GM18519 (cell line): ENCODE results near the gene CLEC14A.

Experiments
- ATAC-seq: cut with Tn5 transposase; IDR thresholded peaks from one replicate; pipeline ENCODE4 v1.9.1; 2021; ENCODE audit warnings: mild to moderate bottlenecking, moderate library complexity; ENCODE audit not compliant: unreplicated experiment, low FRiP score

Gene CLEC14A

GRCh38 chr14:38255673-38256532, at the start of gene CLEC14A:
Gene CLEC14A, minus strand, starts transcription at chr14:38256093. Its CDS starts 71 bp downstream, at chr14:38256022.
- ATAC-seq: no peak

DNA sequence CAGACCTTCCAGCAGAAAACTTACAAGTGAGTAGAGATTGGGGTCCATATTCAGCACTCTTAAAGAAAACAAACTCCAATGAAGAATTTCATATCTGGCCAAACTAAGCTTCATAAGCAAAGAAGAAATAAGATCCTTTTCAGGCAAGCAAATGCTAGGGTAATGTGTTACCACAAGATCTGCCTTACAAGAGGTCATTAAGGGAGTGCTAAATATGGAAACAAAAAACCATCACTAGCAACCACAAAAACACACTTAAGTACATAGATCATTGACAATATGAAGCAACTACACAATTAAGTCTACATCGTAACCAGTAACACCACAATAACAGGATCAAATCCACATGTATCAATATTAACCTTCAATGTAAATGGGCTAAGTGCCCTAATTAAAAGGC, 47.1 kb upstream of the CLEC14A start:
- ATAC-seq: no peak

DNA sequence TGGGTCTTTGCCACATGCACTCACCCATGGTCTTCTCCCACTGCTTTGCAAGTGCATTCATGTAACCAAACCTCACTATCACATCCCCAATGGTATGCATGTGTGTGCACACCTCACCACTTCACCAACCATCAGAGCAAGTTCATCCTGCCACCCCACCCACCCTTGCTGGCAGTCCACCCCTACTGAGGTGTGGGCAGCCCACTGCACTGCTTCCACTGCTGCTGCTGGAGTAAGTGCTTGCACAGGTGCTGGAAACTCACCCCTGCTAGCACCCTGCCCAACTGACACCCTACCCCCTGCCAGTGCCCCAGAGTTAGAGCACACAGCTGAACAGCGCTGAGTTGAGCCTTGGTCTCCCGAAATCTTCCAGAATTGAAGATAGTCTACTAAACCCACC, 46.1 kb upstream of the CLEC14A start:
- ATAC-seq: no peak

GRCh38 chr14:38297681-38298080, 41.8 kb upstream of the CLEC14A start:
- no peak for ATAC-seq

GRCh38 chr14:38291681-38292467, 36.0 kb upstream of the CLEC14A start:
- no peak for ATAC-seq

DNA sequence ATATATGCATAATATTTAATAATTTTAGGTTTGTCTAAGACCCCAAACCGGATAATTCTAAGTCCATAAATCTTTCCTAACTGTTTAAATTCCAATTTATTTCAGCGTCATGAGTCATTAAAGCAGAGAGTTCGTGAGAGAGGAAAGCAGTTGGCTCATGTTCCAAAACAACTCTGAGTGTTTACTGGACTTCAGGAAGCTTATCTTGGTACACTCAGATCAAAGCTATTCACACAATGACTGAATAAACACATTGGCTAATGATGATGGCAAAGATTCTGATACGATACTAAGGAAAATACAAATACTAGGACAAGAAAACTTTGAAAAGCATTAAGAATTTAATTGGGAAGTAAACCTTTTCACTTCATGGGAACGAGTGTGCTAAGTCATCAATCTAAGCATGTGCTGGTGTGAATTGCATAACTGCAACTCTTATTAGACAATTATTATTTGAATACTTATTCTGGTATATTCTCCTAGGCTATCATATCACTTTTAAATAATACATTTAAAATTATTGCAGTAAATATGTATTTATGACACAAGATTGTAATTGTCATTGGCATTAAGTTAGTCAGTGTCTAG, 34.8 kb upstream of the CLEC14A start:
- no peak for ATAC-seq

DNA sequence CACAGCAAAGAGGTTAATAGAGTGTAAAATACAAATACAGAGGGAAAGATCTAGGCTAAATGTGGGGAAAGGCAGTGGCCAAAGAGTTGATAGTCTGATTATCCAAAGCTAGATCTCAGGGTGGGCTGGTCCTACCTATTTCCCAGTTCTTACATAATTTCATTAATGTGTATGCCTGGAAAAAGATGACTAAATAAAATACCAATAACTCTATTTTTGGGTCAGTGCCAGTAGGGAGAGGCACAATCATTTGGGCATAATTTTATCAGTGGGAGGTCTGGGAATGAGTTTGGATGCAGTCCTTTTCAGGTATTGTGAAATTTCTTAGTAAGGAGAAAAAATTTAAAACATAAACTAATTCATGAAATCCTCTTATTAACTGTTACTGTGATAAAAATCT, 30.6 kb upstream of the CLEC14A start:
- ATAC-seq: no peak

GRCh38 chr14:38285962-38286361, 30.1 kb upstream of the CLEC14A start:
- ATAC-seq: no peak

GRCh38 chr14:38282936-38283335, 27.0 kb upstream of the CLEC14A start:
- ATAC-seq: no peak

DNA sequence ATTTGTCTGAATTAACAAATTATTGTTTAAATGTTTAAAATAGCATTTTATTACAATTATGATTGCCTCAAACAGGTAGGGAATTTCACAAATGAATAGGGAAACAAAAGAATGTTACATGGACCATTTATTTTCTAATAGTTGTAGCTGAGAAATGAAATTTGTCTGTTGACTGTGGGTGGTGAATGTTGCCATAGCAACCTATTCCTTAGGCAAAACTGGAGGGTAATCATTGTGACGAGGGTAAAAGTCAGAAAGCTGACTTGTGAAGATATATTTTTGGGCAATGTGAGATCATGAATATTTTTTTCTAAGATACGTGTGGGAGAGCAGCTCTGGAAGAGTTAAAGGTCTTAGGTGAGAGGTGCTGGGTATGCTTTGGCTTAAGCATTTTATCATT, 24.2 kb upstream of the CLEC14A start:
- ATAC-seq: no peak

GRCh38 chr14:38279572-38279971, 23.7 kb upstream of the CLEC14A start:
- no peak for ATAC-seq

GRCh38 chr14:38278035-38278434, 22.1 kb upstream of the CLEC14A start:
- no peak for ATAC-seq

- ATAC-seq: no peak
Measured at GRCh38 chr14:38262844-38263243, 7.0 kb upstream of the CLEC14A start.

- ATAC-seq: no peak
Measured at GRCh38 chr14:38261620-38262019, 5.7 kb upstream of the CLEC14A start.

- ATAC-seq: no peak
Measured at GRCh38 chr14:38257507-38257906, 1.6 kb upstream of the CLEC14A start.

DNA sequence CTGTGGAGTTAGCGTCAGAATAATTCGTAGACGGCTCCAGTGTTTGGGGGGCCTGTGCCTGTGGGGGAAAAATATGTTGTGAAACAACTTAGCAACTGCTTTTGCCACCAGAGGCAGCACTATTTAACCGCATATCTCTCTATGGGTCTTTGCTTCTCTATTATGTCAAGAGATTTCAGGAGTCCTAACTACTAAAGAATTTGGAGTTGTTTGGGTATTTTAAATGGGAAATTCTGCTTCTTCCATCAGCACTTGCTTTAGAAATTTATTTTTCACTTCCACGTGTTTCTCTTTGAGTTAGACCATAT, 594 bp upstream of the CLEC14A start:
- no peak for ATAC-seq

DNA sequence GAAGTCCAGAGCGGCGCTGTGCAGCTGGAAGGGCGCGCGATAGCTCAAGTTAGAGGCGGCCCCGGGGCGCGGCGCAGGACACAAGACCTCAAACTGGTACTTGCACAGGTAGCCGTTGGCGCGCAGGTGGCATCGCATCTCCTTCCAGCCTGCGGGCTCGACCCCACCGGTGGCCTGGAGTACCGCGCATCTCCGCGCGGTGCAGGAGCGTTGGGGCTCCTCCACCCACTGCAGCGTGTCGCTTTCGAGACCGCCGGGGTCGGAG, 553 bp downstream of the CLEC14A start:
- ATAC-seq: no peak

DNA sequence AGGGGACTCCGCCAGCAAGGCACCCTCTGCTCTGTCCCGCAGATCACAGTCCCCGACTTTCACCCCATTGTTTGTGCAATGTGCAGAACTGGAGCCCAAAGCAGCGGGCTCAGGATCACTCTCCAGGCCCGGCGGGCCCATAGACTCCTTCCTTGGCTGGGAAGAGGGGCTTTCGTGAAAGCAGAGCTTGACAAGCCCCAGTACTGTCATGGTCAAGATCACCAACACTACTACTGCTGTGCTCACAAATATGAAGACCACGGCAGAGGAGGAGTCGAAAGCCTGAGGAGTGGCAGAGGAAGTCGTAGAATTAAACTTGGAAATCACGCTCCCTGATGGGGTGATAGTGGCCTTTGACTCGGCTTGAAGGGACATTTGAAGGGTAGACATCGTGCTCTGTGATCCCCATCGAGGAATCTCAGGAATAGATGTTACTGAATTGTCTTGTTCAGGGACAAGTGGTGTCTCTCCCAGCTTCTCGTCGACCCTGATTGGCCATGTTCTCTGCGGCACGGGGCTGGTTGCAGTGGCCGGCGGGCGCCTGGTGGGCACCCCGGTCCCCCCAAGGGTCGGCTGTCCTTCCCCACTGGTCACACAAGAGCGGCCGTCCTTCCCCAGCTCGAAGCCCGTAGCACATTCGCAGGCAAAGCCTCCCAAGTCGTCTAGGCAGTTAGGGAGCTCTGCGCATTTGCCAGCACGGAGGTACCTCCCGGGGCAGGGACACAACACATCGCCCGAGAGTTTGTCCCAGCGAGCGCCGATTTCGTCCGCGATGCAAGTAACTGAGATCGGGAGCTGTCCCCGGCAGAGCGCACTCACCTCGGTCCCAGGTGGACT, 1.1 kb downstream of the CLEC14A start:
- ATAC-seq: no peak

DNA sequence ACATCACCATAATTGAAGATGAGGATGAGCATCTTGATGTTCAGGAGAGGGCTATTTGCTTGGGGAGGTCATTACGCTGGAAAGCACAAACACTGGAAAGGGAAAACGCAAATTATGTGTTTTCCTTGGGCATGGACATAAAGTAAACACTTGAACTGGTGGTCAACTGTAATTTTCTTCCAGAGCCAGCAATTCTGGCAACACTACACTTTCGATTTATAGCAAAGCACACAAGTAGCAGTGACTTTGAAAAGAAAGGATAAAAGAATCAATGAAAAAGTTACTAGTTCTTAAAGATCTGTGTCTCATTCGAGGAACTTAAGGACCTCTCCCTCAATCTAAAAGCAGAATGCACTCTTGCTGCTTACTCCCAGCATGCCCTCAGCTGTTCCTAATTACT, 2.2 kb downstream of the CLEC14A start:
- no peak for ATAC-seq

DNA sequence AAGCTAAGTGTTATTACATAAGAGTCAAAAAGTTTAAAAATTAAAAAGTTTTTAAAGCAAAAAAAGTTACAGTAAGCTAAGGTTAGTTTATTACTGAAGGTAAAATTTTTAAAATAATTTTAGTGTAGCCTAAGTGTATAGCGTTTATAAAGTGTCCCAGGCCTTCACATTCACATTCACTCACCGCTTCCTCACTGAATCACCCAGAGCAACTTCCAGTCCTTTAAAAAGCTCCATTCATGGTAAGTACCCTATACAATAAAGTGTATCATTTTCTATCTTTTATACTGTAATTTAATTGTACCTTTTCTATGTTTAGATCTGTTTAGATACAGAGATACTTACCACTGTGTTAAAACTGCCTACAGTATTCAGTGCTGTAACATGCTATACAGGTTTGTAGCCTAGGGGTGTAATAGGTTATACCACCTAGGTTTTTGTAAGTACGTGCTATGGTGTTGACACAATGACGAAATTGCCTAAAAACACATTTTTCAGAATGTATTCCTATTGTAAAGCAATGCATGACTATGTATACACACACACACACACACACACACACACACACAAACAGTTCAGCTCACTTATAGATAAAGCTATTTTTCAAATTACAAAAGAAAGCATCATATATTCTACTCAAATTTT, 3.7 kb downstream of the CLEC14A start:
- ATAC-seq: no peak
